Gastrocnemius medialis (tissue), 4 donors: ENCODE data around the gene TMBIM1. TPM values are rescaled to one million over a fixed set of nuclear protein-coding genes. Genes with fewer than 3 reads are reported as not detected.
A peak's percentile ranks its signal among the peaks of the same experiment; 100 is the strongest.

ENCODE experiments used
- ATAC-seq, 2 donors: fragments of 150-250 bp; one replicate each; pipeline ENCODE4 v1.9.1; 2016
- DNase-seq, 2 donors: peaks; one replicate each; pipeline ENCODE4 v3.0.0-alpha.2; 2019
- H3K27ac ChIP-seq, 4 donors: fragments of 200-600 bp; sonication (generic); 1 replicate in 1 of 4; 2 replicates in 3 of 4; pipeline ENCODE4 v1.5.1; 2016 to 2018; ENCODE audit warnings: mild to moderate bottlenecking in 2 of 4, moderate library complexity in 1 of 4
- H3K27me3 ChIP-seq, 3 donors: fragments of 200-600 bp; sonication (generic) in 2 of 3; 1 replicate in 1 of 3; 2 replicates in 2 of 3; pipeline versions ENCODE4 v1.5.1 to v1.6.0; 2016 to 2019; ENCODE audit warnings: mild to moderate bottlenecking in 1 of 3, moderate library complexity in 1 of 3
- H3K36me3 ChIP-seq, 2 donors: fragments of 200-600 bp; sonication (generic) in 1 of 2; one replicate each; pipeline ENCODE4 v1.5.1; 2017 to 2018
- H3K4me1 ChIP-seq, 2 donors: fragments of 200-600 bp; sonication (generic) in 1 of 2; one replicate each; pipeline ENCODE4 v1.5.1; 2016 to 2017; ENCODE audit warnings: mild to moderate bottlenecking in 2 of 2
- H3K4me3 ChIP-seq, 4 donors: fragments of 200-600 bp; sonication (generic) in 3 of 4; 1 replicate in 1 of 4; 2 replicates in 3 of 4; pipeline ENCODE4 v1.5.1; 2016 to 2019; ENCODE audit warnings: mild to moderate bottlenecking in 2 of 4
- H3K9me3 ChIP-seq, 3 donors: fragments of 200-600 bp; sonication (generic) in 2 of 3; 1 replicate in 1 of 3; 2 replicates in 2 of 3; pipeline ENCODE4 v1.5.1; 2016 to 2019
- POLR2A ChIP-seq, 2 donors: fragments of 450-650 bp; IDR thresholded peaks; one replicate each; pipeline ENCODE4 v1.6.1; 2017; ENCODE audit warnings: antibody characterized with exemption in 2 of 2, mild to moderate bottlenecking in 2 of 2, moderate library complexity in 2 of 2
- in situ Hi-C, 4 donors: fragments of 200-750 bp; cut with MboI; loops; one replicate each; pipeline versions ENCODE4 v1.15.0 to v1.8.0; 2017; ENCODE audit warnings: low sequenced_read_pairs in 4 of 4
- intact Hi-C: fragments of 100-400 bp; cut with DNase I; formaldehyde crosslinking; loops from one replicate; pipeline ENCODE4 v1.15.1; 2023; ENCODE audit warnings: low total_unique reads
- total RNA-seq, 4 donors: library from RNA; depleted of rRNA; stranded (reverse); fragments of >200 nt; gene quantifications; one replicate each; pipeline versions ENCODE4 v1.1.0 to v1.2.3, GENCODE V29; 2016
- TF ChIP-seq, protein P1 (sequence below), 5 experiments: fragments of 450-650 bp in 3 of 5; fragments of 200-600 bp in 2 of 5; sonication (generic) in 2 of 5; IDR thresholded peaks in 4 of 5; conservative IDR thresholded peaks in 1 of 5; 1 replicate in 4 of 5; 2 replicates in 1 of 5; pipeline ENCODE4 v1.5.1; 2016 to 2019; ENCODE audit warnings: antibody characterized with exemption in 5 of 5, mild to moderate bottlenecking in 3 of 5, moderate library complexity in 3 of 5

Gene TMBIM1
- total RNA-seq, 4 donors from 2014 or later: 142 to 296 (median 215) TPM

DNA sequence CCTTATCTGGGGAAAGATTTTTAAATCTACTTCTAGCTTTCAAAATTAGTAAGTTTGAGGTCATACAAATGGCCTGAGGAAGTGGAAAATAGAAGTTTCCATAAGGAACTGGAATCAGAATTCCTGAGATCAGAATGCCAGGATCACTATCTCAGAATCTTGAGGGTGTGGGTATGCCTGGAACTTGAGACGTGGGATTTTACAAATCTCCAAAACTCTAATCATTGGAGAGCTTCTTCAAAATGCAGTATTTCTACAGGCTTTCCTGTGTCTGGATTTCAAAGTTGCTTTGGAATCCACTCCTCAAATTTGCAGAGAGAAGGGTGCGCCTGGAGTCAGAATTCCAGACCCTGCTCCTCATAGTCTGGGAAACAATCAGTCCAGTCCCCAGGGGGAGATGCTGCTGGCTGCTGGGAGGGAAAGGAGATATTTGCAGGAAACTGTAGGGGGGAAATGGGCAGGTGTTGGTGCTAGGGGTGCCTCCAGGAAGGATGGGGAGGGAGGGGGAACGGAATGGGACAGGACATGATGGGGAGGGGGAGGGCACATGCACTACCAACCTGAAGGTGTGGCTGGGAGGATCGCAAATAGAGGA is 33.4 kb upstream of the TMBIM1 start:
- intact Hi-C loops (no loop called here), in situ Hi-C loops (no loop called here)
- Histone ChIP-seq H3K27ac (no peak overlapping the region), H3K9me3 (no peaks in the 10 kb centered on the region), H3K36me3 (no peaks in the 10 kb centered on the region), H3K4me3 (no peak overlapping the region), H3K4me1 (peaks cover 0 to 7% of the 10 kb centered on the region in 2 donors), H3K27me3 (no peaks in the 10 kb centered on the region)
- ATAC-seq: no peak
- TF ChIP-seq POLR2A (IDR thresholded peaks at IDR 0.05): no peak
- TF ChIP-seq, protein P1, sequence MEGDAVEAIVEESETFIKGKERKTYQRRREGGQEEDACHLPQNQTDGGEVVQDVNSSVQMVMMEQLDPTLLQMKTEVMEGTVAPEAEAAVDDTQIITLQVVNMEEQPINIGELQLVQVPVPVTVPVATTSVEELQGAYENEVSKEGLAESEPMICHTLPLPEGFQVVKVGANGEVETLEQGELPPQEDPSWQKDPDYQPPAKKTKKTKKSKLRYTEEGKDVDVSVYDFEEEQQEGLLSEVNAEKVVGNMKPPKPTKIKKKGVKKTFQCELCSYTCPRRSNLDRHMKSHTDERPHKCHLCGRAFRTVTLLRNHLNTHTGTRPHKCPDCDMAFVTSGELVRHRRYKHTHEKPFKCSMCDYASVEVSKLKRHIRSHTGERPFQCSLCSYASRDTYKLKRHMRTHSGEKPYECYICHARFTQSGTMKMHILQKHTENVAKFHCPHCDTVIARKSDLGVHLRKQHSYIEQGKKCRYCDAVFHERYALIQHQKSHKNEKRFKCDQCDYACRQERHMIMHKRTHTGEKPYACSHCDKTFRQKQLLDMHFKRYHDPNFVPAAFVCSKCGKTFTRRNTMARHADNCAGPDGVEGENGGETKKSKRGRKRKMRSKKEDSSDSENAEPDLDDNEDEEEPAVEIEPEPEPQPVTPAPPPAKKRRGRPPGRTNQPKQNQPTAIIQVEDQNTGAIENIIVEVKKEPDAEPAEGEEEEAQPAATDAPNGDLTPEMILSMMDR (IDR thresholded peaks at IDR 0.05 in 4 of 5, conservative IDR thresholded peaks at IDR 0.05 in 1 of 5): no peak
- no peak for DNase-seq

DNA sequence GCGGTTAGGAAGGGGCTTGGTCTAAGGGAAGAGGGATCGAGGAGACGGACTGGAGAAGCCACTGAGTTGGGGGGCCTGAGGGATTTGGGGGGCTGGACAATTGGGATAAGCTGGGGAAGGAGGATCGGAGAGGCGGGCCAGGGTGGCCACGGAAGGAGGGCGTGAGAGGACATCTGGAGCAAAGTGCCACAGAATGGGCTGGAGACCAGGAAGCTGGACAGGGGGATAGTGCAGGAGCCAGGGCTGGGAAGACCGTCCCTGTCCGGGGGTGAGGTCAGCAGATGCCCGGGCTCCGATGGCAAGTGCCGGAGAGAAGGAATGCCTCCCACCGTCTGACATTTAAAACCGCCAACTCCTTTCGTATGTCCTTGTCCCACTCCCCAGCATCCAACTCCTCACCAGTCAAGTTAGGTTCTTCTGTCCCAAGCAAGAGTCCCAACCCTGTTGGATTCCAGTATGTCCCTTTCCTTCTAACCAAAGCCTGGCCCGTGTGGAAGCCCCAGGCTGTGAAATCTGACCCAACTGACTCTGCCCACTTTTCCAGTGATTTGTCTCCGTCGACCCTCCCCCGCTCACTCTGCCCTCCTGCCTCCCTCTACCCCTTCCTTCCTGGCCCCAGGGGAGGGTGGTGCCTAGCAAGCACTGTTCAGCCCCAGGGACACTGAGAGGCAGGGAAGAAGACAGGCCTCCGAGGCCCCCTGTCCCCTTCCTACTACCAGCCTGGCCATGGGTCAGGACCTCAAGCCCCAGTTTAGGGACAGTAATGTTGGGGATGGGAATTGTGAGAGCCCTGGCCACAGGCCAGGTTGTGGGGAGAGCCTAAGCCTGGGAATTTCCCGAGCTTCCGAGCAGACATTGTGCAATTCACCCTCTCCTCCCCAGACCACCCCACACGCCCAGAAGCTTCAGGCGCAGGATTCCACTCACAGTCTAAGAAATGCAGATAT is 31.5 kb upstream of the TMBIM1 start:
- Histone ChIP-seq H3K9me3 (no peaks in the 10 kb centered on the region), H3K4me1 (peaks cover 0 to 7% of the 10 kb centered on the region in 2 donors), H3K27ac (peak overlapping the region; percentile 44 to 69 (median 64)), H3K4me3 (peak overlapping the region; percentile 62 to 79 (median 75)), H3K36me3 (no peaks in the 10 kb centered on the region), H3K27me3 (no peaks in the 10 kb centered on the region)
- ATAC-seq (peak; percentile 16 to 18), DNase-seq (no peak)
- intact Hi-C loops (no loop called here), in situ Hi-C loops (loop anchor here in 1 of 4 donors (25.0 kb wide), 1 partner anchor 139 kb away; no protein-coding TSS in a partner anchor)
- TF ChIP-seq, protein P1 (IDR thresholded peaks at IDR 0.05 in 4 of 5, conservative IDR thresholded peaks at IDR 0.05 in 1 of 5): no peak
- TF ChIP-seq POLR2A (IDR thresholded peaks at IDR 0.05): no peak

DNA sequence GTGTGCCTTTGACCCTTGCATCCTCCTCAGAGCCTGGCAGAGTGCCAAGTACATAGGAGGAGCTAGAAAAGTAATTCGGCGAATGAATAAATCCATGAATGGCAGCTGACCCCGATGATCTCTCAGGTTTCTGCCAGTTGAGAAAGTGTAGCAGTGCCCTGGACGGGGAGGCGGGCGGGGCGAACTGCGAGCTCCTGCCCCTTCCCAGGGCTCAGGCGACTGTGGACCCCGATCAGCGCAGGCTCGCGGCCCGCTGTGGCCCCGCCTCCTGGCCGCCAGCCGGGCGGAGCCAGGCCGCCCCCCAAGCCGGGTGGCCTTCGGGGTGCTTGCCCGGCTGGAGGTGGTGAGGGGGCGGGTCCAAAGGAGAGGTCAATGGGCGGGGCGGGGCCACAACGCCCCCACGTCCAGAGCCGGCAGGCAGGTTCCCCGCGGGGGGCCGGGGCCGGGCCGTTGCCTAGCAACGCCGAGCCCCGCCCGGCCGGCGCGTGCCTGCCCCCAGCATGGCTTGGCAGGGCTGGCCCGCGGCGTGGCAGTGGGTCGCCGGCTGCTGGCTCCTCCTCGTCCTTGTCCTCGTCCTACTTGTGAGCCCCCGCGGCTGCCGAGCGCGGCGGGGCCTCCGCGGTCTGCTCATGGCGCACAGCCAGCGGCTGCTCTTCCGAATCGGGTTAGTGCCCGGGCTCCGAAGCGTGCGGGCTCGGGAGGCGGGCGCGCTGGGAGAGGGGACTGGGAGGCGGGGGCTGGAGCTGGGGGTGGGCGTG is 30.6 kb upstream of the TMBIM1 start:
- intact Hi-C loops (no loop called here), in situ Hi-C loops (loop anchor here in 1 of 4 donors (25.0 kb wide), 1 partner anchor 139 kb away; no protein-coding TSS in a partner anchor)
- TF ChIP-seq, protein P1 (IDR thresholded peaks at IDR 0.05 in 4 of 5, conservative IDR thresholded peaks at IDR 0.05 in 1 of 5): no peak
- TF ChIP-seq POLR2A (IDR thresholded peaks at IDR 0.05): peak in 1 of 2 donors; percentile 29
- Histone ChIP-seq H3K27me3 (no peaks in the 10 kb centered on the region), H3K4me1 (peaks cover 0 to 7% of the 10 kb centered on the region in 2 donors), H3K9me3 (no peaks in the 10 kb centered on the region), H3K4me3 (peak overlapping the region; percentile 62 to 79 (median 75)), H3K36me3 (no peaks in the 10 kb centered on the region), H3K27ac (peak overlapping the region; percentile 44 to 69 (median 64))
- peak; percentile 68 to 70 for ATAC-seq
- DNase-seq: peak; percentile 28 to 30

DNA sequence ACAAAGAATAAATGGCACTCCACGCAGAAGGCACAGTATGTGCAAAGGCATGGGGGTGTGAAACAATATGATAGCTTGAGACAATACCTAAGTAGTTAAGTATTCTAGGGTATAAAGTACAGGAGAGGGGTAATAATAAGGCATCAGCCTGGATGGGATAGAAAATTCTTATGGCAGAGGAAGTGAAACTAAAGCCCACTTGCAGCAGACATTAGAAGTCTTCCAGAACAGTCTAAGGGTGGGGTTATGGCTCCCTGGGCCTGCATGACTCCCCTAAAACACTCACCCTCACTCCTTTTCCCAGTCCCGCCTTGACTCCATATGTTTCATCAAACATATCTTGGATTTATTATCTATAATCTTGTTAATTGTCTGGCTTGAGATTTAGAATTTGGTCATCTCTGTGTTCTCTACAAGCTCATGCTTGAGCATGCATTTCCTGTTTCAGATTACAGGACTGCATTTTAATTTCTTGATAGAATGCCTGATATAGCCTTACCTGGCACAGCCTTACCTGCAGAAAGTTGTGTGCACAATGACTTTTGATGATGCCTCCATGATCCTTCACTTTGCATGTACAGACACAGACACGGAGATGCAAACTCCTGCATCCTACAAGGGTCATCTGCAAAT is 28.5 kb upstream of the TMBIM1 start:
- intact Hi-C loops (no loop called here), in situ Hi-C loops (loop anchor here in 1 of 4 donors (25.0 kb wide), 1 partner anchor 141 kb away; no protein-coding TSS in a partner anchor)

More for the DNA sequence above, 28.5 kb upstream of the TMBIM1 start:
- Histone ChIP-seq H3K27me3 (no peaks in the 10 kb centered on the region), H3K9me3 (no peaks in the 10 kb centered on the region), H3K36me3 (no peaks in the 10 kb centered on the region), H3K27ac (no peak overlapping the region), H3K4me1 (peaks cover 0 to 7% of the 10 kb centered on the region in 2 donors), H3K4me3 (no peak overlapping the region)
- DNase-seq (no peak), ATAC-seq (no peak)
- no peak for TF ChIP-seq POLR2A (IDR thresholded peaks at IDR 0.05)
- TF ChIP-seq, protein P1 (IDR thresholded peaks at IDR 0.05 in 4 of 5, conservative IDR thresholded peaks at IDR 0.05 in 1 of 5): no peak
